CD4-positive, alpha-beta T cell treated with Interleukin-17A for 1 hour (primary cell): ENCODE results near the gene CD2AP.
"Not testable (repeated sequence)": the region's sequence is repeated elsewhere in the genome, so short reads cannot be mapped to it uniquely, and the experiment has no call there.

Source experiments
- DNase-seq: peaks from one replicate; pipeline ENCODE4 v3.0.0-alpha.2; 2020

CD2AP gene

GRCh38 chr6:47647626-47648025 is 170.0 kb downstream of the CD2AP start:
- DNase-seq = not testable (repeated sequence)

GRCh38 chr6:47648031-47648430 is 170.4 kb downstream of the CD2AP start:
- no peak for DNase-seq

DNA sequence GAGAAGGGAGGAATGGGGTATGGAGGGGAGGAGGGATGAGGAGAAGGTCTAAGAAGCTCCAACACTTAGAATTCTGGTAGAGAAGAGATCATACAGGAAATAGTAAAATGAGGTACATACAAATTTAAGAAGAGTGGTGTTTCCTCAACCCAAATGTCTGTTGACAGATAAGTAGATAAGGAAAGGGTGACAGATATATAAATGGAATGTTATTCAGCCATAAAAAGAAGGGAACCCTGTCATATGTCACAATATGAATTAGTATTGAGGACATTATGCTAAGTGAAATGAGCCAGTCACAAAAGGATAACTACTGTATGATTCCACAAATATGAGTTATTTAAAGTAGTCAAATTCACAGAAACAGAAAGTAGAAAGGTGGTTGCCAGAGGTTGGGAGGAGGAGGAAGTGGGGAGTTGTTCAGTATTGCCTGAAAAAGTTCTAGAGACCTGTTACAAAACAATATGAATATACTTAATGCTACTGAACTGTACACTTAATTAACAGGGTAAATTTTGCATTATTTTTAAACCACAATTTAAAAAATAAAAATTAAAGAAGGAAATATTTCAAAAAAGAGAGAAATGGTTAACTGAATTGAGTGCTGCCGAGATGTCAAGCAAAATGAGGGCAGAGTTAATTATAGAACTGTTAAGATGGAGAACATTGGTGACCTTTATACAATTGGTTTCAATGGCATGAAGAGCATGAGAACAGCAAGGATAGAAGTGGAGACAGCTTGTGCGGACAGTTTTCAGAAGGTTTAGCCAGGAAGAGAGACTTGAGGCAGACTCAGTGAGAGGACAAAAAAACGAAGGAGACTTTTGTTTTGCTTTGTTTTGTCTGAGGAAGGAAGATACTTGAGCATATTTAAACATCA is 173.2 kb downstream of the CD2AP start:
- no peak for DNase-seq

- DNase-seq = no peak
These were observed 173.9 kb downstream of the CD2AP start for GRCh38 chr6:47651505-47651944.

- no peak for DNase-seq
These were observed 176.1 kb downstream of the CD2AP start for GRCh38 chr6:47653706-47654105.

- no peak for DNase-seq
These were observed 176.7 kb downstream of the CD2AP start for GRCh38 chr6:47654255-47654654.

GRCh38 chr6:47655719-47656595 is 178.4 kb downstream of the CD2AP start:
- no peak for DNase-seq

- DNase-seq = no peak
These were observed 184.4 kb downstream of the CD2AP start for GRCh38 chr6:47661960-47662359.

DNA sequence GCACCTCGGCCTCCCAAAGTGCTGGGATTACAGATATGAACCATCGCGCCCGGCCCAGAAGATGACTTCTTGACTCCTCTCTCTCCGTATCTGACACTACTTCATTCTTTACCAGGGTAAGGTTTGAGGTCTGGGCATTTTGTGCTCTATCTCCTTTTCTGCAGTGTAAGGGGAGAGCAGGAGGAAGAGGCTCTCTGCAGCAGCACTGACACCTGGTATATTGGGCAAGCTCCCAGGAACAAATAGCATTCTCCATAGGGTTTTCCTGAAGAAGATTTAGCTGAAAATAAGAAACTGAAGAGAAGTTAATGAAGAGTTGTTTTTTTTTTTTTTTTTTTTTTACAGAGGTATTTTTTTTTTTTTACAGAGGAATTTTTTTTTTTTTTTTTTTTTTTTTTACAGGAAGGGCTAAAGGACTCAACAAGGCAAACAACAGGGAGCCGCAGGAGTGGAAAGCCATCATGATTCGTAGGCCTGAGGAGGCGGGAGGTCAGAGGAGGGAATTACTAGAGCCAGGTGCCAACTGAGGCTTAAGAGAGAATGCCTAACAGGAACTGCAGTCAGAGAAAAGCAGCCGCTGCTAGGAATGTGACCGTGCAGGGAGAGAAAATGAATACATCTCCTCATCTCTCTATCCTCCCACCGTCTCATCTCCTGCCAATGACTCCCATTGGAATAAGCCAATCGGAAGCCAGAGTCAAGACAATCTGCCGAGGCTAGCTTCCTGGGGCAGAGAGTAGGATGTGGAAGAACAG is 186.1 kb downstream of the CD2AP start:
- DNase-seq = no peak

DNA sequence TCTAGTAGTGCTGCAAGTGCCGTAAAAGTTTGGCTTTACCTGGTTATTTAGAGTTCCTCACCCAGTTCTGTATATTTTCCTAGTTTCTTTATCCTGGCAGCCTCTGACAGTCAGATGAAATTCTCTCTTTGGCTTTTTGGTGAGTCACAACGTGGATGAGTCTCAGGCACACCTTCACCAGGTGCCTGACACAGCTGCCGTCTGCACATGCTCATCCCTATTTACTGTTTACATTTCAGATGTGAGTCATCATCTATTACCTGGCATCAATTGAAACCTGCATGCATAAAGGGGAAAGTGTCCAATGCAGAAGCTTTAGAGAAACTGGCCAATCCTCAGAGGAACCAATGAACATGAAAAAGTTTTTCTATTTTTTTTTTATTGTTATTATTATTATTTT is 187.5 kb downstream of the CD2AP start:
- DNase-seq = no peak

- no peak for DNase-seq
These were observed 192.3 kb downstream of the CD2AP start for GRCh38 chr6:47669684-47670513.

- DNase-seq = no peak
These were observed 193.3 kb downstream of the CD2AP start for GRCh38 chr6:47670851-47671250.

GRCh38 chr6:47671777-47672176 is 194.2 kb downstream of the CD2AP start:
- DNase-seq = no peak

- DNase-seq = no peak
These were observed 195.2 kb downstream of the CD2AP start for GRCh38 chr6:47672816-47673215.

GRCh38 chr6:47674673-47675072 is 197.1 kb downstream of the CD2AP start:
- DNase-seq = no peak
